H9 (cell line): ENCODE data around the gene GPR82. TPM values are rescaled to one million over a fixed set of nuclear protein-coding genes. Genes with fewer than 3 reads are reported as not detected.

Source experiments
- DNase-seq: peaks from one replicate; pipeline ENCODE4 v3.0.0-alpha.2; 2017
- H2AFZ ChIP-seq: one replicate; pipeline ENCODE4 v1.6.1; 2013; ENCODE audit warnings: mild to moderate bottlenecking, low read length, control low read depth, moderate library complexity
- H2AK5ac ChIP-seq: 2 replicates; pipeline ENCODE4 v1.6.1; 2013; ENCODE audit warnings: low read length, control low read depth, mixed read lengths; ENCODE audit not compliant: insufficient read length
- H2BK120ac ChIP-seq: one replicate; pipeline ENCODE4 v1.6.1; 2013; ENCODE audit warnings: low read depth, mild to moderate bottlenecking, low read length, control low read depth, inconsistent platforms; ENCODE audit not compliant: poor library complexity, severe bottlenecking
- H2BK12ac ChIP-seq: 2 replicates; pipeline ENCODE4 v1.6.1; 2013; ENCODE audit warnings: low read length, control low read depth, mixed read lengths, low read depth; ENCODE audit not compliant: insufficient read length
- H2BK15ac ChIP-seq: 2 replicates; pipeline ENCODE4 v1.6.1; 2013; ENCODE audit warnings: low read depth, low read length, control low read depth
- H2BK20ac ChIP-seq: one replicate; pipeline ENCODE4 v1.6.1; 2013; ENCODE audit warnings: low read depth, mild to moderate bottlenecking, low read length, control low read depth, inconsistent platforms; ENCODE audit not compliant: poor library complexity, severe bottlenecking
- H2BK5ac ChIP-seq: 2 replicates; pipeline ENCODE4 v1.6.1; 2013; ENCODE audit warnings: low read length, control low read depth, mixed read lengths; ENCODE audit not compliant: insufficient read length
- H3K14ac ChIP-seq: 2 replicates; pipeline ENCODE4 v1.6.1; 2013; ENCODE audit warnings: low read length, control low read depth; ENCODE audit not compliant: insufficient read depth
- H3K18ac ChIP-seq: 2 replicates; pipeline ENCODE4 v1.6.1; 2013; ENCODE audit warnings: low read depth, mild to moderate bottlenecking, mixed read lengths, low read length, control low read depth; ENCODE audit not compliant: insufficient read length
- H3K23ac ChIP-seq: 2 replicates; pipeline ENCODE4 v1.6.1; 2013; ENCODE audit warnings: low read length, control low read depth, mixed read lengths, low read depth; ENCODE audit not compliant: insufficient read length
- H3K23me2 ChIP-seq: 2 replicates; pipeline ENCODE4 v1.6.1; 2013; ENCODE audit warnings: low read depth, mild to moderate bottlenecking, mixed read lengths, low read length, control low read depth; ENCODE audit not compliant: insufficient read length, poor library complexity, severe bottlenecking
- H3K27ac ChIP-seq: 2 replicates; pipeline ENCODE4 v1.5.1; 2013; ENCODE audit warnings: low read length, control low read depth, mixed read lengths, low read depth; ENCODE audit not compliant: insufficient read length
- H3K27me3 ChIP-seq: 2 replicates; pipeline ENCODE4 v1.6.1; 2013; ENCODE audit warnings: low read length, control low read depth, inconsistent platforms; ENCODE audit not compliant: insufficient read depth
- H3K4ac ChIP-seq: 2 replicates; pipeline ENCODE4 v1.6.1; 2013; ENCODE audit warnings: low read depth, mild to moderate bottlenecking, control low read depth, inconsistent platforms, low read length, moderate library complexity
- H3K4me1 ChIP-seq: 2 replicates; pipeline ENCODE4 v1.6.1; 2013; ENCODE audit warnings: low read length, control low read depth, inconsistent platforms; ENCODE audit not compliant: insufficient read depth
- H3K4me2 ChIP-seq: 2 replicates; pipeline ENCODE4 v1.6.1; 2013; ENCODE audit warnings: low read length, control low read depth, mixed read lengths; ENCODE audit not compliant: insufficient read length, insufficient read depth
- H3K56ac ChIP-seq: 2 replicates; pipeline ENCODE4 v1.6.1; 2013; ENCODE audit warnings: low read depth, mild to moderate bottlenecking, mixed read lengths, low read length, control low read depth; ENCODE audit not compliant: insufficient read length
- H3K79me1 ChIP-seq: 2 replicates; pipeline ENCODE4 v1.6.1; 2013; ENCODE audit warnings: low read depth, mild to moderate bottlenecking, moderate library complexity, low read length, control low read depth, inconsistent platforms; ENCODE audit not compliant: insufficient read depth, poor library complexity, severe bottlenecking
- H3K79me2 ChIP-seq: 2 replicates; pipeline ENCODE4 v1.6.1; 2013; ENCODE audit warnings: low read length, control low read depth, inconsistent platforms; ENCODE audit not compliant: insufficient read depth
- H3K9ac ChIP-seq: 2 replicates; pipeline ENCODE4 v1.6.1; 2013; ENCODE audit warnings: low read length, control low read depth, mixed read lengths; ENCODE audit not compliant: insufficient read length; ENCODE audit errors: extremely low read depth
- H3K9me3 ChIP-seq: one replicate; pipeline ENCODE4 v1.6.1; 2013; ENCODE audit warnings: low read depth, low read length, inconsistent platforms; ENCODE audit not compliant: control insufficient read depth
- H3T11ph ChIP-seq: one replicate; pipeline ENCODE4 v1.6.1; 2013; ENCODE audit warnings: mild to moderate bottlenecking, low read length, control low read depth, inconsistent platforms
- H4K20me1 ChIP-seq: one replicate; pipeline ENCODE4 v1.6.1; 2013; ENCODE audit not compliant: control insufficient read depth, insufficient read length, insufficient read depth
- H4K5ac ChIP-seq: 2 replicates; pipeline ENCODE4 v1.6.1; 2013; ENCODE audit warnings: low read depth, mild to moderate bottlenecking, mixed read lengths, low read length, control low read depth; ENCODE audit not compliant: insufficient read length
- H4K8ac ChIP-seq: replicated peaks from 2 replicates; pipeline ENCODE4 v1.6.1; 2013; ENCODE audit warnings: low read length, control low read depth, mixed read lengths, low read depth; ENCODE audit not compliant: insufficient read length
- H4K91ac ChIP-seq: 2 replicates; pipeline ENCODE4 v1.6.1; 2013; ENCODE audit warnings: low read depth, mild to moderate bottlenecking, moderate library complexity, mixed read lengths, low read length, control low read depth; ENCODE audit not compliant: insufficient read length
- H3K27ac Mint-ChIP-seq, 3 experiments: 2 replicates in 2 of 3; 3 replicates in 1 of 3; pipeline ENCODE4 v1.8.0; 2020 to 2021; ENCODE audit warnings: mixed read lengths in 3 of 3, mild to moderate bottlenecking in 1 of 3, moderate library complexity in 1 of 3
- H3K27me3 Mint-ChIP-seq: 2 replicates; pipeline ENCODE4 v1.8.0; 2021; ENCODE audit warnings: low read depth, mild to moderate bottlenecking, moderate library complexity, mixed read lengths
- H3K36me3 Mint-ChIP-seq, 3 experiments: 2 replicates in 2 of 3; 3 replicates in 1 of 3; pipeline ENCODE4 v1.8.0; 2020 to 2021; ENCODE audit warnings: low read depth in 3 of 3, mixed read lengths in 3 of 3; ENCODE audit not compliant: insufficient read depth in 1 of 3
- H3K4me1 Mint-ChIP-seq, 2 experiments: 2 replicates each; pipeline ENCODE4 v1.8.0; 2020; ENCODE audit warnings: mixed read lengths in 2 of 2
- H3K4me3 Mint-ChIP-seq, 2 experiments: 2 replicates in 1 of 2; 3 replicates in 1 of 2; pipeline ENCODE4 v1.8.0; 2020 to 2021; ENCODE audit warnings: mild to moderate bottlenecking in 2 of 2, mixed read lengths in 2 of 2, moderate library complexity in 1 of 2
- H3K9me3 Mint-ChIP-seq, 2 experiments: 2 replicates in 1 of 2; 3 replicates in 1 of 2; pipeline ENCODE4 v1.8.0; 2020; ENCODE audit warnings: mild to moderate bottlenecking in 2 of 2, mixed read lengths in 2 of 2, moderate library complexity in 1 of 2
- CTCF ChIP-seq: fragments of 200-600 bp; sonication (generic); conservative IDR thresholded peaks from 3 replicates; pipeline ENCODE4 v1.8.0; 2021; ENCODE audit warnings: antibody characterized with exemption, mild to moderate bottlenecking
- total RNA-seq: library from RNA; stranded (reverse); gene quantifications from 2 replicates; pipeline ENCODE4 v1.2.1, GENCODE V29; 2021

The GPR82 gene
- total RNA-seq, 1 experiment from 2014 or later = not detected

DNA sequence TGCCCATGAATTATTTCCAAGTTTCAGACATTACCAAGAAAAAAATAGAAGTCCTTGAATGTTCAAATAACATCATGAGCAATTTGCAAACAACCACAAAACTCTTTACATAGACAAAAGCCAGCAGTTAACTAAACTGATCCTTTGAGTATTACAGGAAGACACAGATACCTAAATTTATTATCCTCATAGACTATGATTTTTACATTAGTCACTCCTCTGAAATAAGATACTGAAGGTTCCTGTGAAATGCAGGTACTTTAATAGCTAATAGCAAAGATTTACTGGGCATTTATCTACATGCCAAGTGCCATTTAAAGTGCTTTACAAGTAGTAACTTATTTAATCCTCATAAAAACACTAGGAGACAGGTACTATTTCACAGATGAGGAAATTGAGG is 37.7 kb downstream of the GPR82 start:
- H3K18ac ChIP-seq = no peak overlapping the region
- Mint-ChIP-seq H3K27me3 (no peaks in the 10 kb centered on the region), H3K27ac (no peak overlapping the region), H3K36me3 (no peaks in the 10 kb centered on the region), H3K9me3 (peaks cover 46 to 55% of the 10 kb centered on the region in 2 experiments), H3K4me3 (no peak overlapping the region), H3K4me1 (peaks cover 3 to 4% of the 10 kb centered on the region in 2 experiments; a peak in 2 of 4 replicates)
- H2BK5ac ChIP-seq = no peak overlapping the region
- H2BK120ac ChIP-seq = no peak overlapping the region
- no peaks in the 10 kb centered on the region for H3K23me2 ChIP-seq
- H4K5ac ChIP-seq = no peak overlapping the region
- no peak overlapping the region for H4K91ac ChIP-seq
- no peak overlapping the region for H3K4me2 ChIP-seq
- no peaks in the 10 kb centered on the region for H3K27me3 ChIP-seq
- H4K20me1 ChIP-seq = no peaks in the 10 kb centered on the region
- no peaks in the 10 kb centered on the region for H3K9me3 ChIP-seq
- no peak overlapping the region for H3K56ac ChIP-seq
- no peak overlapping the region for H2AFZ ChIP-seq
- no peak overlapping the region for H3T11ph ChIP-seq
- H3K79me2 ChIP-seq = peaks cover under 1% of the 10 kb centered on the region; the same call in 1 of the 2 replicates
- H4K8ac ChIP-seq = no peak overlapping the region
- no peak overlapping the region for H3K14ac ChIP-seq
- H3K79me1 ChIP-seq = no peaks in the 10 kb centered on the region
- DNase-seq = no peak
- H2BK20ac ChIP-seq = no peak overlapping the region
- H3K27ac ChIP-seq = no peak overlapping the region
- no peak overlapping the region for H2AK5ac ChIP-seq
- no peaks in the 10 kb centered on the region; the same call in 1 of the 2 replicates for H3K4me1 ChIP-seq
- H3K4ac ChIP-seq = no peak overlapping the region
- TF ChIP-seq CTCF = no peak
- H3K9ac ChIP-seq = no peak overlapping the region
- H2BK12ac ChIP-seq = no peak overlapping the region
- no peak overlapping the region for H2BK15ac ChIP-seq
- H3K23ac ChIP-seq = no peak overlapping the region
